Endothelial cell of umbilical vein (primary cell): ENCODE measurements around the gene C1orf210. TPM values are rescaled to one million over a fixed set of nuclear protein-coding genes. Genes with fewer than 3 reads are reported as not detected.

Experiments
- BruUV-seq: library from RNA; stranded (reverse); fragments of 400-500 nt; replicated peaks from 2 replicates; lab custom pipeline; 2021; lab: Mats Ljungman, UMichigan
- CTCF ChIA-PET: fragments of 300-600, 350-600 bp; sonication (Branson Sonifier 250); formaldehyde crosslinking; loops from one replicate; lab custom pipeline; 2021; ENCODE audit warnings: antibody characterized with exemption, inconsistent platforms; lab: Charles Lee
- POLR2A ChIA-PET: fragments of 300-600, 350-600 bp; sonication (Branson Sonifier 250); formaldehyde crosslinking; loops from one replicate; lab custom pipeline; 2021; ENCODE audit warnings: antibody characterized with exemption, inconsistent platforms; lab: Charles Lee
- DNase-seq: peaks from one replicate; pipeline ENCODE4 v3.0.0-alpha.2; 2011; ENCODE audit warnings: low read depth, low spot score
- FAIRE-seq: peaks from 2 replicates; lab custom pipeline; 2011; peaks lifted over from hg19 to GRCh38; lab: Jason Lieb, UNC
- H2AFZ ChIP-seq: 2 replicates; pipeline ENCODE4 v1.6.0; 2012; ENCODE audit warnings: low read depth, low read length, control low read depth, inconsistent platforms
- H3K27ac ChIP-seq: 2 replicates; pipeline ENCODE4 v1.5.1; 2011; ENCODE audit warnings: low read depth, mild to moderate bottlenecking, control low read depth, low read length, moderate library complexity; ENCODE audit not compliant: insufficient read depth
- H3K27me3 ChIP-seq, 2 experiments: 2 replicates each; pipeline versions ENCODE4 v1.6.0 to v1.6.1; 2011; ENCODE audit warnings: low read length in 2 of 2, mixed read lengths in 1 of 2; ENCODE audit not compliant: control insufficient read depth in 2 of 2, insufficient read depth in 2 of 2
- H3K36me3 ChIP-seq, 2 experiments: 2 replicates in 1 of 2; 3 replicates in 1 of 2; pipeline ENCODE4 v1.5.1; 2011; ENCODE audit warnings: low read length in 2 of 2, mild to moderate bottlenecking in 1 of 2, moderate library complexity in 1 of 2; ENCODE audit not compliant: control insufficient read depth in 2 of 2, insufficient read depth in 2 of 2; ENCODE audit errors: extremely low read depth in 1 of 2
- H3K4me1 ChIP-seq: 3 replicates; pipeline ENCODE4 v1.5.1; 2011; ENCODE audit warnings: mild to moderate bottlenecking, low read length; ENCODE audit not compliant: control insufficient read depth, insufficient read depth; ENCODE audit errors: extremely low read depth
- H3K4me2 ChIP-seq: 2 replicates; pipeline ENCODE4 v1.6.1; 2011; ENCODE audit warnings: low read length, control low read depth, mixed read lengths; ENCODE audit not compliant: insufficient read depth
- H3K4me3 ChIP-seq, 3 experiments: fragments of 200-600 bp in 1 of 3; sonication (generic), shearing (Covaris generic) in 1 of 3; replicated peaks in 1 of 3; 2 replicates each; pipeline ENCODE4 v1.5.1; 2011 to 2016; ENCODE audit warnings: control low read depth in 3 of 3, low read length in 3 of 3, mild to moderate bottlenecking in 2 of 3, inconsistent platforms in 1 of 3, low read depth in 1 of 3, moderate library complexity in 1 of 3; ENCODE audit not compliant: insufficient read depth in 1 of 3
- H3K79me2 ChIP-seq: 2 replicates; pipeline ENCODE4 v1.6.0; 2012; ENCODE audit warnings: low read length, inconsistent platforms; ENCODE audit not compliant: control insufficient read depth, insufficient read depth
- H3K9ac ChIP-seq: replicated peaks from 2 replicates; pipeline ENCODE3; 2011; ENCODE audit warnings: low read length, control low read depth; ENCODE audit not compliant: insufficient read depth; ENCODE audit errors: extremely low read depth
- H3K9me1 ChIP-seq: replicated peaks from 3 replicates; pipeline ENCODE4 v1.6.0; 2011; ENCODE audit warnings: mild to moderate bottlenecking, low read length; ENCODE audit not compliant: control insufficient read depth, insufficient read depth; ENCODE audit errors: extremely low read depth
- H3K9me3 ChIP-seq: replicated peaks from 2 replicates; pipeline ENCODE4 v1.5.1; 2012; ENCODE audit warnings: low read length, inconsistent platforms; ENCODE audit not compliant: control insufficient read depth, insufficient read depth
- H4K20me1 ChIP-seq: replicated peaks from 2 replicates; pipeline ENCODE3; 2011; ENCODE audit warnings: mild to moderate bottlenecking, low read length; ENCODE audit not compliant: control insufficient read depth, insufficient read depth; ENCODE audit errors: extremely low read depth
- CTCF ChIP-seq, 2 donors: IDR thresholded peaks; 1 replicate in 1 of 2; 2 replicates in 1 of 2; pipeline ENCODE4 v1.5.1; 2011; ENCODE audit warnings: low read length in 2 of 2, mild to moderate bottlenecking in 2 of 2, moderate library complexity in 2 of 2, control low read depth in 1 of 2, inconsistent platforms in 1 of 2, low read depth in 1 of 2; ENCODE audit not compliant: insufficient read depth in 1 of 2; ENCODE audit errors: extremely low read depth in 1 of 2
- EZH2 ChIP-seq: IDR thresholded peaks from 2 replicates; pipeline ENCODE4 v1.6.1; 2012; ENCODE audit warnings: borderline replicate concordance, low read depth, mild to moderate bottlenecking, moderate library complexity, low read length, inconsistent platforms; ENCODE audit not compliant: severe bottlenecking
- FOS ChIP-seq: IDR thresholded peaks from 2 replicates; pipeline ENCODE4 v1.6.1; 2011; ENCODE audit warnings: mild to moderate bottlenecking, low read length, moderate library complexity, borderline replicate concordance; ENCODE audit not compliant: insufficient read depth
- GATA2 ChIP-seq: IDR thresholded peaks from 2 replicates; pipeline ENCODE4 v1.7.0; 2011; ENCODE audit warnings: low read depth, mild to moderate bottlenecking, moderate library complexity, mixed read lengths, low read length; ENCODE audit not compliant: insufficient read length, insufficient read depth
- JUN ChIP-seq: IDR thresholded peaks from 2 replicates; pipeline ENCODE4 v1.6.1; 2011; ENCODE audit warnings: borderline replicate concordance, low read depth; ENCODE audit not compliant: insufficient read length, insufficient read depth
- MAX ChIP-seq: IDR thresholded peaks from 2 replicates; pipeline ENCODE4 v1.6.1; 2011; ENCODE audit not compliant: insufficient read depth, insufficient read length
- MYC ChIP-seq: IDR thresholded peaks from one replicate; pipeline ENCODE4 v1.6.1; 2011; ENCODE audit warnings: mild to moderate bottlenecking, low read depth, low read length
- POLR2A ChIP-seq: IDR thresholded peaks from 2 replicates; pipeline ENCODE4 v1.6.1; 2012; ENCODE audit warnings: low read depth, mild to moderate bottlenecking, control low read depth, low read length
- POLR2AphosphoS5 ChIP-seq: IDR thresholded peaks from 2 replicates; pipeline ENCODE4 v1.6.1; 2012; ENCODE audit warnings: low read depth, mild to moderate bottlenecking, control low read depth, low read length, moderate library complexity; ENCODE audit not compliant: insufficient read depth
- dilution Hi-C: fragments of 300-500 bp; cut with MboI; formaldehyde crosslinking; loops from one replicate; pipeline ENCODE4 v1.15.0; 2019; ENCODE audit warnings: low sequenced_read_pairs; ENCODE audit not compliant: extremely low pct_ligation_motif_present
- intact Hi-C: fragments of 100-400 bp; cut with micrococcal nuclease; formaldehyde crosslinking; loops from one replicate; pipeline ENCODE4 v1.10.0; 2022
- polyA plus RNA-seq, 4 experiments: library from polyadenylated mRNA; depleted of rRNA in 3 of 4; stranded (reverse) in 3 of 4; unstranded in 1 of 4; fragments of >200 nt; gene quantifications; 2 replicates each; pipeline versions ENCODE4 v1.2.1 to v1.2.3, GENCODE V29; 2011 to 2012; ENCODE audit warnings: missing spikeins in 1 of 4
- total RNA-seq: library from RNA; stranded (reverse); gene quantifications from 2 replicates; pipeline ENCODE4 v1.2.3, GENCODE V29; 2021

C1orf210 gene
- total and polyA plus RNA-seq, 2 donors (not counting 3 experiments of a cell fraction or from before 2014, with no cell fraction given), result not detected

DNA sequence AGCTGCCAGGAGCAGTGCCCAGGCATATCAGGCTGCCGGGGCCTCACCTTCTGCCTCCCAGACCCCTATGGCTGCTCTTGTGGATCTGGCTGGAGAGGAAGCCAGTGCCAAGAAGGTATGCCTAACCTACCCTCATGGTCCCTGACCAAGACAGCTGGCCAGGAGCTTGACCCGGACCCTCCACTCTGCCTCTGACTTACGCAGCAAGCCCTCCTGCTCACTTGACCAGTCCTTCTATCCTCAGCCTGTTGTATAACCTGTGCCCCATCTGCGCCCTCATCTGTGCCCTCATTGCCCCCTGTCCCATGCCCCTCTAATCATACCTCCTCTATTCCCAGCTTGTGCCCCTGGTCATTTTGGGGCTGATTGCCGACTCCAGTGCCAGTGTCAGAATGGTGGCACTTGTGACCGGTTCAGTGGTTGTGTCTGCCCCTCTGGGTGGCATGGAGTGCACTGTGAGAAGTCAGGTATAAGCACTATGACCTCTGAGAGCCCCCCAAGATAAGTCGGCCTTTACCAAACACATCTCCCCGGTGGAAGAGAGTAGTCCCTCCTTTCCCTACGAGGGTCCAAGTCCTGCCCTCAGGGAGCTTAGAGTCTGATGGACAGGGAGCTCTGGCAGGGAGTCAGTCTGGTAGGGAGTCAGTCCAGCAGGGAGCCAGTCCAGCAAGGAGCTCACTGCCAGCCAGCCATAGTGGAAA lies 22.2 kb upstream of the C1orf210 start:
- BruUV-seq, result no TSS peak
- no peak overlapping the region for H3K4me2 ChIP-seq
- ChIA-PET POLR2A (interaction anchor here (1.5 kb wide), 1 partner anchor 69 kb away, joined by 3 read pairs; no protein-coding TSS in a partner anchor), CTCF (interaction anchor here (0.9 to 1.5 kb wide), 4 partner anchors 13 to 107 kb away, joined by 3 to 4 read pairs (median 4); no protein-coding TSS in a partner anchor)
- no peak overlapping the region for H3K27ac ChIP-seq
- DNase-seq (no peak), FAIRE-seq (no peak)
- no peaks in the 10 kb centered on the region for H3K9me3 ChIP-seq
- dilution Hi-C loops, result no loop called here
- H3K9ac ChIP-seq, result no peak overlapping the region
- intact Hi-C loops, result no loop called here
- H3K4me1 ChIP-seq, result peaks cover 20% of the 10 kb centered on the region
- no peak overlapping the region for H2AFZ ChIP-seq
- no peaks in the 10 kb centered on the region for H4K20me1 ChIP-seq
- H3K9me1 ChIP-seq, result no peaks in the 10 kb centered on the region
- H3K27me3 ChIP-seq, result no peaks in the 10 kb centered on the region
- no peak overlapping the region for H3K4me3 ChIP-seq
- H3K79me2 ChIP-seq, result peaks cover 59% of the 10 kb centered on the region
- TF ChIP-seq POLR2AphosphoS5 (no peak), CTCF (IDR thresholded peaks at IDR 0.05; ENCODE audit: extremely low read depth in 1 of 2, insufficient read depth in 1 of 2, low read depth in 1 of 2, low read length in 2 of 2) (no peak), JUN (no peak), EZH2 (no peak), FOS (no peak), POLR2A (no peak), MYC (no peak), GATA2 (no peak), MAX (no peak)
- H3K36me3 ChIP-seq, result peaks cover 37 to 75% of the 10 kb centered on the region in 2 experiments
